ENCODE results near the gene AIPL1.

DNA sequence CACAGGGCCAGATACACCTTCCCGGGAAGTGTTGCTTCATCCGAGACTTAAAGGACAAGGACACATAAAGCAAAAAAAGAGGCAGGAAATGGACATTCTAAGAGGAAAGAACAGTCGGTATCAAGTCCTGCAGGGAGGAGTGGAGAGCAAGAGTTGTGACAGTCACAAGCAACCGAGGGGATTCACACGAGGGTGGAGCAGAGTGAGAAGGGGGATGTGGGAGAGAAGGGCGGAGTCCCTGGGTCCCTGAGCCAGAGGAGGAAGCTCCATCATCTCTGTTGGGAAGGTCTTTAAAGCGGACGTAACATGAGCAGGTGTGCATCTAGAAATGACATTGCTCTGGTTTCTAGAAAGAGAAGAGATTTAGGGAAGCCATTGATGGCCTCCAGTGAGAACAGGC, 47.1 kb downstream of the AIPL1 start:
- TF ChIP-seq, protein P1, sequence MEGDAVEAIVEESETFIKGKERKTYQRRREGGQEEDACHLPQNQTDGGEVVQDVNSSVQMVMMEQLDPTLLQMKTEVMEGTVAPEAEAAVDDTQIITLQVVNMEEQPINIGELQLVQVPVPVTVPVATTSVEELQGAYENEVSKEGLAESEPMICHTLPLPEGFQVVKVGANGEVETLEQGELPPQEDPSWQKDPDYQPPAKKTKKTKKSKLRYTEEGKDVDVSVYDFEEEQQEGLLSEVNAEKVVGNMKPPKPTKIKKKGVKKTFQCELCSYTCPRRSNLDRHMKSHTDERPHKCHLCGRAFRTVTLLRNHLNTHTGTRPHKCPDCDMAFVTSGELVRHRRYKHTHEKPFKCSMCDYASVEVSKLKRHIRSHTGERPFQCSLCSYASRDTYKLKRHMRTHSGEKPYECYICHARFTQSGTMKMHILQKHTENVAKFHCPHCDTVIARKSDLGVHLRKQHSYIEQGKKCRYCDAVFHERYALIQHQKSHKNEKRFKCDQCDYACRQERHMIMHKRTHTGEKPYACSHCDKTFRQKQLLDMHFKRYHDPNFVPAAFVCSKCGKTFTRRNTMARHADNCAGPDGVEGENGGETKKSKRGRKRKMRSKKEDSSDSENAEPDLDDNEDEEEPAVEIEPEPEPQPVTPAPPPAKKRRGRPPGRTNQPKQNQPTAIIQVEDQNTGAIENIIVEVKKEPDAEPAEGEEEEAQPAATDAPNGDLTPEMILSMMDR (IDR thresholded peaks at IDR 0.05), result no peak
- TF ChIP-seq KAT7 (CRISPR knock-in tag; IDR thresholded peaks at IDR 0.05; ENCODE audit: borderline replicate concordance), result no peak
- TF ChIP-seq TEAD1 (CRISPR knock-in tag; IDR thresholded peaks at IDR 0.05), result no peak
- no peak for TF ChIP-seq JAZF1 (CRISPR knock-in tag; IDR thresholded peaks at IDR 0.05)
- TF ChIP-seq, protein P2, sequence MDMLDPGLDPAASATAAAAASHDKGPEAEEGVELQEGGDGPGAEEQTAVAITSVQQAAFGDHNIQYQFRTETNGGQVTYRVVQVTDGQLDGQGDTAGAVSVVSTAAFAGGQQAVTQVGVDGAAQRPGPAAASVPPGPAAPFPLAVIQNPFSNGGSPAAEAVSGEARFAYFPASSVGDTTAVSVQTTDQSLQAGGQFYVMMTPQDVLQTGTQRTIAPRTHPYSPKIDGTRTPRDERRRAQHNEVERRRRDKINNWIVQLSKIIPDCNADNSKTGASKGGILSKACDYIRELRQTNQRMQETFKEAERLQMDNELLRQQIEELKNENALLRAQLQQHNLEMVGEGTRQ (CRISPR knock-in tag; IDR thresholded peaks at IDR 0.05), result no peak
- TF ChIP-seq JUN (CRISPR knock-in tag; IDR thresholded peaks at IDR 0.05), result no peak
- no peak for TF ChIP-seq EMX1 (CRISPR knock-in tag; IDR thresholded peaks at IDR 0.05)
- TF ChIP-seq NR3C1 (CRISPR knock-in tag; conservative IDR thresholded peaks at IDR 0.05; ENCODE audit: low read depth), result no peak
- TF ChIP-seq, protein P3, sequence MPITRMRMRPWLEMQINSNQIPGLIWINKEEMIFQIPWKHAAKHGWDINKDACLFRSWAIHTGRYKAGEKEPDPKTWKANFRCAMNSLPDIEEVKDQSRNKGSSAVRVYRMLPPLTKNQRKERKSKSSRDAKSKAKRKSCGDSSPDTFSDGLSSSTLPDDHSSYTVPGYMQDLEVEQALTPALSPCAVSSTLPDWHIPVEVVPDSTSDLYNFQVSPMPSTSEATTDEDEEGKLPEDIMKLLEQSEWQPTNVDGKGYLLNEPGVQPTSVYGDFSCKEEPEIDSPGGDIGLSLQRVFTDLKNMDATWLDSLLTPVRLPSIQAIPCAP (CRISPR knock-in tag; IDR thresholded peaks at IDR 0.05), result no peak
- no peak for TF ChIP-seq ATF1 (CRISPR knock-in tag; IDR thresholded peaks at IDR 0.05)

Measured in WTC11 (cell line).